GM13977 (cell line): ENCODE measurements around the gene MAPKAP1.

Experiments used
- DNase-seq: peaks from one replicate; pipeline ENCODE4 v3.0.0; 2012; ENCODE audit warnings: low spot score
- CTCF ChIP-seq: IDR thresholded peaks from 2 replicates; pipeline ENCODE4 v1.5.1; 2012; ENCODE audit warnings: mild to moderate bottlenecking, control low read depth; ENCODE audit not compliant: insufficient read depth; ENCODE audit errors: extremely low read depth, missing control alignments
- in situ Hi-C: fragments of 300-500 bp; cut with MboI; formaldehyde crosslinking; loops from one replicate; pipeline ENCODE4 v1.12.0; 2022; ENCODE audit warnings: low sequenced_read_pairs, low pct_unique_long_range_greater_than_20kb, mixed read lengths, inconsistent platforms; ENCODE audit not compliant: unreplicated experiment

The MAPKAP1 gene

GRCh38 chr9:125517577-125517976 lies 189.4 kb downstream of the MAPKAP1 start:
- in situ Hi-C loops, result no loop called here

GRCh38 chr9:125515983-125516940 lies 190.7 kb downstream of the MAPKAP1 start:
- TF ChIP-seq CTCF, result no peak
- DNase-seq, result no peak
- in situ Hi-C loops, result no loop called here

More at GRCh38 chr9:125517577-125517976, 189.4 kb downstream of the MAPKAP1 start:
- TF ChIP-seq CTCF, result no peak
- DNase-seq, result no peak

- TF ChIP-seq CTCF, result no peak
- no peak for DNase-seq
- in situ Hi-C loops, result no loop called here
Measured at GRCh38 chr9:125515281-125515680, 191.7 kb downstream of the MAPKAP1 start.

- in situ Hi-C loops, result no loop called here
- TF ChIP-seq CTCF, result no peak
- no peak for DNase-seq
Measured at GRCh38 chr9:125514468-125514867, 192.5 kb downstream of the MAPKAP1 start.

- no peak for TF ChIP-seq CTCF
- DNase-seq, result peak; percentile 48
- in situ Hi-C loops, result no loop called here
Measured at GRCh38 chr9:125513668-125514413, 193.2 kb downstream of the MAPKAP1 start.

- no peak for DNase-seq
- TF ChIP-seq CTCF, result no peak
- in situ Hi-C loops, result no loop called here
Measured at GRCh38 chr9:125513303-125513667, 193.7 kb downstream of the MAPKAP1 start.
